Measurements from ENCODE around the gene PSMC3. TPM values are rescaled to one million over a fixed set of nuclear protein-coding genes. Genes with fewer than 3 reads are reported as not detected.

PSMC3 gene
- total and polyA plus RNA-seq, 5 donors: 122 to 170 (median 158) TPM

DNA sequence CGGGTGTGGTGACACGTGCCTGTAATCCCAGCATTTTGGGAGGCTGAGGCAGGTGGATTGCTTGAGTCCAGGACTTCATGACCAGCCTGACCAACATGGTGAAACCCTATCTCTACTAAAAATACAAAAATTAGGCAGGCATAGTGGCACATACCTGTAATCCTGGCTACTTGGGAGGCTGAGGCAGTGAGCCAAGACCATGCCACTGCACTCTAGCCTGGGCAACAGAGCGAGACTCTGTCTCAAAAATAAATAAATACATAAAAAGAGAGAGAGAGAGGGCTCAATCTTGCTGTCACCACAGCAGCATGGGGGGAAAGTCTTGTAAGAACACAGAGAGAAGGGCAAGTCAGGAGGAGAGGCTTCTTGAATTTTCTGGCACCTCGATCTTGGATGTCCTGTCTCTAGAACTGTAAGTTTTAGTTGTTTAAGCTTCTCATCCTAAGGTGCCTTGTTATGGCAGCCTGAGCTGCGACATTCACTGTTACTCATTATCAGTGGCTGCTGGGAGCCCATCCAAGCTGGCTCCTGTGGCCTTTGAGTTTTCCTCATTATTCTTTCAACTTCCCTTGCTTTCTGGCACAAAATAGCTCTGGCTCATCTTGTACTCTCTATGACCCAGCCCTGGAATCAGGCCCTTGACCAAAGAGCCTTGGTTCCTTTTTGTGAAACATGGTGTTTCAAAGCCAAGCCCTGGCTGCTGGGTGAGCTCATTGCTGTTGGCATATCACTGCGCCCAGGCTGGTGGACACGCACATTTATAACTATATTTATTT, 8.0 kb upstream of the PSMC3 start:
- H3K27ac ChIP-seq (ENCODE audit: low read length): no peak overlapping the region
- peak; percentile 40 to 56 for ATAC-seq
- WGBS: 70% methylated on average over 7 of the region's 7 CpGs

DNA sequence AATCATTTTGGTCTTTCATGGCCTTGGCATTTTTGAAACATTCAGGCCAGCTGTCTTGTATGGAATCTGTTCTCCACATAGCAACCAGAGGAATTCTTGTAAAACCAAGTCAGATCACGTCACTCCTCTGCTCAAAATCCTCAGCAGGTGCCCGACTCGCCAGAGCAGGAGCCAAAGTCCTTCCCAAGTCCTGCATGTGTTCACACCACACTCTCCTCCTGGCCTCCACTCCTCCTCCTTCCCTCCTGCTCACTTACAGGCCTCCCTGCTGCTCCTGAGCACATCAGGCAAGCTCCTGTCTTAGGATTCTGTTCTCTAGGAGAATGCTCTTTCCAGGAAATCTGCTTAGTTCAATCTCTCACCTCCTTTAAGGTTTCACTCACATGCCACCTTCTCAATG, 6.9 kb upstream of the PSMC3 start:
- no peak for ATAC-seq
- no peaks in the 10 kb centered on the region for H3K27me3 ChIP-seq (ENCODE audit: control insufficient read depth, insufficient read depth)
- no peaks in the 10 kb centered on the region for H3K4me1 ChIP-seq (ENCODE audit: control insufficient read depth, insufficient read depth, low read length)
- no peak for DNase-seq
- intact Hi-C loops (cut with DNase I): no loop called here
- WGBS: 82% methylated on average over 3 of the region's 3 CpGs
- no peak overlapping the region for H3K27ac ChIP-seq (ENCODE audit: low read length)
- no peaks in the 10 kb centered on the region for H3K9me3 ChIP-seq (ENCODE audit: control insufficient read depth, low read length)
- no peak overlapping the region for H3K4me3 ChIP-seq (ENCODE audit: low read length)

More for the DNA sequence above, 8.0 kb upstream of the PSMC3 start:
- Histone ChIP-seq H3K27me3 (ENCODE audit: control insufficient read depth, insufficient read depth) (no peaks in the 10 kb centered on the region), H3K9me3 (ENCODE audit: control insufficient read depth, low read length) (no peaks in the 10 kb centered on the region), H3K4me1 (ENCODE audit: control insufficient read depth, insufficient read depth, low read length) (no peaks in the 10 kb centered on the region), H3K4me3 (ENCODE audit: low read length) (no peak overlapping the region)
- intact Hi-C loops (cut with DNase I): no loop called here
- peak in 1 of 3 donors; percentile 47 for DNase-seq

GRCh38 chr11:47431356-47432083, 5.3 kb upstream of the PSMC3 start:
- no peaks in the 10 kb centered on the region for H3K27me3 ChIP-seq (ENCODE audit: control insufficient read depth, insufficient read depth)
- DNase-seq: peak in 1 of 3 donors; percentile 11
- ATAC-seq: no peak
- intact Hi-C loops (cut with DNase I): no loop called here
- 91% methylated on average over 9 of the region's 9 CpGs for WGBS
- H3K27ac ChIP-seq (ENCODE audit: low read length): no peak overlapping the region
- H3K9me3 ChIP-seq (ENCODE audit: control insufficient read depth, low read length): no peaks in the 10 kb centered on the region
- no peak overlapping the region for H3K4me3 ChIP-seq (ENCODE audit: low read length)
- no peaks in the 10 kb centered on the region for H3K4me1 ChIP-seq (ENCODE audit: control insufficient read depth, insufficient read depth, low read length)

DNA sequence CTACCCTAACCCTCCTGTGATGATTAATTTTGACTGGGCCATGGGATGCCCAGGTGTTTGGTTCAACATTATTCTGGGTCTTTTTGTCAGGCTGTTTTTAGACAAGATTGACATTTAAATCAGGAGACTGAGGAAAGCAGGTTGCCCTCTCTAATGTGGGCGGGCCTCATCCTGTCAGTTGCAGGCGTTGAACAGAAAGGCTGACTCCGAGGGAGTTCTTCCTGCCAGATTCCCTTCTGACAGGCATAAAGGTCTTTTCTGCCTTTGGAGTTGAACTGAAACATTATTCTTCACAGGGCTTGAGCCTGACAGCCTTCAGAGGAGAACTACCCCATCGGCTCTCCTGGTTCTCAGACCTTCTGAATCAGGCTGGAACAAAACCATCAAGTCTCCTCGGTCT, 4.3 kb upstream of the PSMC3 start:
- Histone ChIP-seq H3K4me3 (ENCODE audit: low read length) (no peak overlapping the region), H3K27ac (ENCODE audit: low read length) (no peak overlapping the region), H3K4me1 (ENCODE audit: control insufficient read depth, insufficient read depth, low read length) (peaks cover under 1% of the 10 kb centered on the region), H3K27me3 (ENCODE audit: control insufficient read depth, insufficient read depth) (no peaks in the 10 kb centered on the region), H3K9me3 (ENCODE audit: control insufficient read depth, low read length) (no peaks in the 10 kb centered on the region)
- intact Hi-C loops (cut with DNase I): no loop called here
- ATAC-seq: no peak
- DNase-seq: no peak
- 63% methylated on average over 5 of the region's 5 CpGs for WGBS

- no peaks in the 10 kb centered on the region for H3K27me3 ChIP-seq (ENCODE audit: control insufficient read depth, insufficient read depth)
- H3K9me3 ChIP-seq (ENCODE audit: control insufficient read depth, low read length): no peaks in the 10 kb centered on the region
- H3K27ac ChIP-seq (ENCODE audit: low read length): peak overlapping the region; percentile 30
- H3K4me1 ChIP-seq (ENCODE audit: control insufficient read depth, insufficient read depth, low read length): peaks cover 9% of the 10 kb centered on the region
- ATAC-seq (peak in 1 of 2 donors; percentile 1), DNase-seq (peak in 1 of 3 donors; percentile 38)
- H3K4me3 ChIP-seq (ENCODE audit: low read length): peak overlapping the region; percentile 96
- WGBS: under 1% methylated on average over 14 of the region's 14 CpGs
- intact Hi-C loops (cut with DNase I): no loop called here
These were observed 628 bp downstream of the PSMC3 start for GRCh38 chr11:47425611-47426010.

DNA sequence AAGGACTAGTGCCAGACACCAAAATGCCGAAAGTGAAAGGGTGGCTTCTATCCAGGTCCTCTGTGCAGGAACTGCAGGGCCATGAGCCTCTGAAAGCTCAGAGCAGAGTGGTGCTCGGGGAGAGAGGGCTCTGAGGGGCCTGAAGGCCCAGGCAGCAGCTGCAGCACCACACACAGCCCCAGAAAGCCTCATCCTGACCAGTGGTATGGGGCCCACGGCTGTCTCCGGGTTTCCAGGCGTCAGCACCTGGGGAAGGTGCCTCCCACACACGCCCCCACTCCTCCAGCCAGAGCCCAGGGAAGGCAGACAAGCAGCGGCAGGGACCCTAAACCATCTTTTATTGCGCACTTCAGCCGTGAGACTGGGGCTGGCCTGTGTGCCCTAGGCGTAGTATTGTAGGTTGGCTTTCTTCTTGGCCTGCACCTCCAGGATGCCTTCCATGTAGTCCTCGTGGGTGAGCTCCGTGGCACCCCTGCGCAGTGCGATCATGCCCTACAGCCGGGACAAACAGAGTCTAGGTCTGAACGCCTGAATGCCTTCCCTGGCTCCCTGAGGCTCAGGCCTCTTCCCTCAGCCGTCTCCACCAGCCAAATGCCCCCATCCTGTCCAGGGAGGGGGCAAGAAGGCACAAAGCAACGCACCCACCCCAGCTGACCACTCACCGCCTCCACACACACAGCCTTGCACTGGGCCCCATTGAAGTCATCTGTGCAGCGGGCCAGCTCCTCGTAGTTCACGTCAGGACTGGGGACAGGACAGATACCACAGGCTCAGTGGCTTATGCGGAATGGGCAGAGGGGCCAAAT, 7.6 kb downstream of the PSMC3 start:
- H3K4me3 ChIP-seq (ENCODE audit: low read length): no peak overlapping the region
- H3K27ac ChIP-seq (ENCODE audit: low read length): no peak overlapping the region
- ATAC-seq (no peak), DNase-seq (peak in 1 of 3 donors; percentile 44)
- no peaks in the 10 kb centered on the region for H3K27me3 ChIP-seq (ENCODE audit: control insufficient read depth, insufficient read depth)
- 80% methylated on average over 23 of the region's 23 CpGs for WGBS
- H3K9me3 ChIP-seq (ENCODE audit: control insufficient read depth, low read length): no peaks in the 10 kb centered on the region
- intact Hi-C loops (cut with DNase I): no loop called here
- peaks cover 8% of the 10 kb centered on the region for H3K4me1 ChIP-seq (ENCODE audit: control insufficient read depth, insufficient read depth, low read length)

DNA sequence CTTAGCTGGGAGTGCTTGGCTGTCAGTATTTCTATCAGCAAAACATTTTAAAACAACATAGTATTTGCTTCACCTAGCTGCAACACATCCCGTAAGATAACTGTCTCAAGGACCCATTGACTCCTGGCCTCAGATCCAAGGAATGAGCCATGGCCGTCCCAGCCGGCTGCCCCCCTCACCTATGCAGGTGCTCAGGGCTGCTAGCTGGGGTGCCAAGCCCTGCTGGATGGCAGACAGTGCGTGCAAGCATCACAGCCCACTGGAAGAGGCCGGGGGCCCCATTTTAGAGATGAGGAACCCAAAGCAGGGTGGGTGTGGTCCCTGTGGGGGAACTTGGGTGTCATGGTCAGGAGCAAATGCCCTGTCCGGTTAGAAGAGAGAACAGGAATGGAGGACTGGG, 8.5 kb downstream of the PSMC3 start:
- H3K27me3 ChIP-seq (ENCODE audit: control insufficient read depth, insufficient read depth): no peaks in the 10 kb centered on the region
- H3K9me3 ChIP-seq (ENCODE audit: control insufficient read depth, low read length): no peaks in the 10 kb centered on the region
- H3K4me3 ChIP-seq (ENCODE audit: low read length): no peak overlapping the region
- WGBS: 80% methylated on average over 6 of the region's 6 CpGs
- DNase-seq (peak in 2 of 3 donors; percentile 44 to 63), ATAC-seq (no peak)
- no peak overlapping the region for H3K27ac ChIP-seq (ENCODE audit: low read length)
- intact Hi-C loops (cut with DNase I): no loop called here
- H3K4me1 ChIP-seq (ENCODE audit: control insufficient read depth, insufficient read depth, low read length): peaks cover 8% of the 10 kb centered on the region

DNA sequence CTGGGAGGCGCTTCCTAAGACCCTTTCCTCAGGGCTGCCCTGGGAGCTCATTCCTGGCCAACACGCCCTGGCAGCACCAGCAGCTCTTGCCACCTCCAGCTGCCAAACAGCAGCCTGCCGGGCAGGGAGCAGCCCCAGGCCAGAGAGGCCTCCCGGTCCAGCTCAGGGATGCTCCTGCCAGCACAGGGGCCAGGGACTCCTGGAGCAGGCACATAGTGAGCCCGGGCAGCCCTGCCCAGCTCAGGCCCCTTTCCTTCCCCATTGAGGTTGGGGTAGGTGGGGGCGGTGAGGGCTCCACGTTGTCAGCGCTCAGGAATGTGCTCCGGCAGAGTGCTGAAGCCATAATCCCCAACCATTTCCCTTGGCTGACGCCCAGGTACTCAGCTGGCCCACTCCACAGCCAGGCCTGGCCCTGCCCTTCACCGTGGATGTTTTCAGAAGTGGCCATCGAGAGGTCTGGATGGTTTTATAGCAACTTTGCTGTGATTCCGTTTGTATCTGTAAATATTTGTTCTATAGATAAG, 10.2 kb downstream of the PSMC3 start:
- H3K4me3 ChIP-seq (ENCODE audit: low read length): no peak overlapping the region
- intact Hi-C loops (cut with DNase I): no loop called here
- H3K4me1 ChIP-seq (ENCODE audit: control insufficient read depth, insufficient read depth, low read length): peaks cover 8% of the 10 kb centered on the region
- DNase-seq: peak; percentile 90 to 93 (median 93)
- H3K9me3 ChIP-seq (ENCODE audit: control insufficient read depth, low read length): no peaks in the 10 kb centered on the region
- WGBS: 13% methylated on average over 13 of the region's 13 CpGs
- H3K27ac ChIP-seq (ENCODE audit: low read length): peak overlapping the region; percentile 74
- H3K27me3 ChIP-seq (ENCODE audit: control insufficient read depth, insufficient read depth): no peaks in the 10 kb centered on the region
- peak; percentile 77 to 89 for ATAC-seq

DNA sequence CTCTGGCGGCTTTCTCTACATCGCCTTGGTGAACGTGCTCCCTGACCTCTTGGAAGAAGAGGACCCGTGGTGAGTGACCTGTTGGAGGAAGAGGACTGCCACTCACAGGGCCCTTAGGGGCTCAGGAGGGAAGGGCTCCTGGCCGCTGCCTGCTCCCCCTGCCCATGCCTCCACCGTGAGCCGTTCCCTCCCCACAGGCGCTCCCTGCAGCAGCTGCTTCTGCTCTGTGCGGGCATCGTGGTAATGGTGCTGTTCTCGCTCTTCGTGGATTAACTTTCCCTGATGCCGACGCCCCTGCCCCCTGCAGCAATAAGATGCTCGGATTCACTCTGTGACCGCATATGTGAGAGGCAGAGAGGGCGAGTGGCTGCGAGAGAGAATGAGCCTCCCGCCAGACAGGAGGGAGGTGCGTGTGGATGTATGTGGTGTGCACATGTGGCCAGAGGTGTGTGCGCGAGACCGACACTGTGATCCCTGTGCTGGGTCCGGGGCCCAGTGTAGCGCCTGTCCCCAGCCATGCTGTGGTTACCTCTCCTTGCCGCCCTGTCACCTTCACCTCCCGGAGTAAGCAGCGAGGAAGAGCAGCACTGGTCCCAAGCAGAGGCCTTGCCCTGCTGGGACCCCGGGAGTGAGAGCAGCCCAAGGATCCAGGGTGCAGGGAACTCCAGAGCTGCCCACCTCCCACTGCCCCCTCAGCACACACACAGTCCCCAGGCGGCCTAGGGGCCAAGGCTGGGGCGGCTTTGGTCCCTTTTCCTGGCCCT, 11.0 kb downstream of the PSMC3 start:
- WGBS: 83% methylated on average over 31 of the region's 31 CpGs
- H3K9me3 ChIP-seq (ENCODE audit: control insufficient read depth, low read length): no peaks in the 10 kb centered on the region
- no peak overlapping the region for H3K4me3 ChIP-seq (ENCODE audit: low read length)
- no peaks in the 10 kb centered on the region for H3K27me3 ChIP-seq (ENCODE audit: control insufficient read depth, insufficient read depth)
- intact Hi-C loops (cut with DNase I): no loop called here
- DNase-seq (no peak), ATAC-seq (peak; percentile 0 to 6)
- peak overlapping the region; percentile 71 for H3K27ac ChIP-seq (ENCODE audit: low read length)
- peaks cover 8% of the 10 kb centered on the region for H3K4me1 ChIP-seq (ENCODE audit: control insufficient read depth, insufficient read depth, low read length)

DNA sequence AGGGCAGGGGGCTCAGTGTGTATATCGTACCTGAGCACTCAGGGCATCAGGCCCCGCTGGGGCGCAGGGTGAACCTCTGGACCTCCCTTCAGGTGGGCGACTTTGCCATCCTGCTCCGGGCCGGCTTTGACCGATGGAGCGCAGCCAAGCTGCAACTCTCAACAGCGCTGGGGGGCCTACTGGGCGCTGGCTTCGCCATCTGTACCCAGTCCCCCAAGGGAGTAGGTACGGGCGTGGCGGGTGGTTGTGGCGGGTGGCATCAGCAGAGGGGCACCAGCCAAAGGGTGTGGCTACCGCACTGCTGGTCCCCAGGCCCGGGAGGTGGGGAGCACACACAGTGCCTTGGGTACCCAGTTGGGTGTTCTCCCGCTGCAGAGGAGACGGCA, 11.6 kb downstream of the PSMC3 start:
- Histone ChIP-seq H3K4me1 (ENCODE audit: control insufficient read depth, insufficient read depth, low read length) (peaks cover 8% of the 10 kb centered on the region), H3K27ac (ENCODE audit: low read length) (no peak overlapping the region), H3K4me3 (ENCODE audit: low read length) (no peak overlapping the region), H3K9me3 (ENCODE audit: control insufficient read depth, low read length) (no peaks in the 10 kb centered on the region), H3K27me3 (ENCODE audit: control insufficient read depth, insufficient read depth) (no peaks in the 10 kb centered on the region)
- 89% methylated on average over 19 of the region's 19 CpGs for WGBS
- ATAC-seq: no peak
- DNase-seq: peak in 2 of 3 donors; percentile 61 to 71
- intact Hi-C loops (cut with DNase I): no loop called here

Measured in right cardiac atrium (tissue), 5 donors.